Measurements from ENCODE around the gene NTF3.

The NTF3 gene

GRCh38 chr12:5395443-5396271 is 36.3 kb upstream of the NTF3 start:
- TF ChIP-seq ZFX (IDR thresholded peaks at IDR 0.05; ENCODE audit: borderline replicate concordance) (no peak), CTCF (IDR thresholded peaks at IDR 0.05) (no peak)
- no peak overlapping the region for H3K27ac ChIP-seq

GRCh38 chr12:5396541-5396940 is 35.4 kb upstream of the NTF3 start:
- TF ChIP-seq CTCF (IDR thresholded peaks at IDR 0.05) (no peak), ZFX (IDR thresholded peaks at IDR 0.05; ENCODE audit: borderline replicate concordance) (no peak)
- H3K27ac ChIP-seq, result no peak overlapping the region

GRCh38 chr12:5399266-5399665 is 32.6 kb upstream of the NTF3 start:
- H3K27ac ChIP-seq, result no peak overlapping the region
- no peak for TF ChIP-seq CTCF (IDR thresholded peaks at IDR 0.05)
- no peak for TF ChIP-seq ZFX (IDR thresholded peaks at IDR 0.05; ENCODE audit: borderline replicate concordance)

- H3K27ac ChIP-seq, result no peak overlapping the region
- TF ChIP-seq CTCF (IDR thresholded peaks at IDR 0.05), result no peak
Observed at GRCh38 chr12:5402009-5402935, 29.6 kb upstream of the NTF3 start.

- no peak overlapping the region for H3K27ac ChIP-seq
- TF ChIP-seq ZFX (IDR thresholded peaks at IDR 0.05; ENCODE audit: borderline replicate concordance), result no peak
- TF ChIP-seq CTCF (IDR thresholded peaks at IDR 0.05), result no peak
Observed at GRCh38 chr12:5403411-5403810, 28.5 kb upstream of the NTF3 start.

GRCh38 chr12:5407034-5407856 is 24.7 kb upstream of the NTF3 start:
- TF ChIP-seq ZFX (IDR thresholded peaks at IDR 0.05; ENCODE audit: borderline replicate concordance), result no peak
- TF ChIP-seq CTCF (IDR thresholded peaks at IDR 0.05), result no peak
- no peak overlapping the region for H3K27ac ChIP-seq

All from 22Rv1 (cell line).